Stimulated activated naive B cell treated with anti-CD40 and anti-IgM and Interleukin-4, amounts not matched to agents 10 μg/mL and 1 μg/mL and 100 μg/mL, for 72 hours (primary cell): ENCODE data around the gene SCFD2.
"Not testable (repeated sequence)": the region's sequence is repeated elsewhere in the genome, so short reads cannot be mapped to it uniquely, and the experiment has no call there.

Experiments used
- ATAC-seq, 2 donors: fragments of 150-1000 bp; cut with Tn5 transposase; replicated peaks; 2 replicates each; pipeline ENCODE4 v1.10.0; 2021; ENCODE audit warnings: moderate library complexity in 1 of 2
- DNase-seq: peaks from one replicate; pipeline ENCODE4 v3.0.0; 2021
- H3K27ac Mint-ChIP-seq: one replicate; pipeline ENCODE4 v1.8.0; 2022; ENCODE audit warnings: mild to moderate bottlenecking, mixed read lengths
- H3K27me3 Mint-ChIP-seq, 2 donors: one replicate each; pipeline ENCODE4 v1.8.0; 2022; ENCODE audit warnings: mixed read lengths in 2 of 2
- H3K36me3 Mint-ChIP-seq, 2 donors: one replicate each; pipeline ENCODE4 v1.8.0; 2022; ENCODE audit warnings: mixed read lengths in 2 of 2, mild to moderate bottlenecking in 1 of 2
- H3K4me1 Mint-ChIP-seq, 2 donors: one replicate each; pipeline ENCODE4 v1.8.0; 2022; ENCODE audit warnings: mixed read lengths in 2 of 2, mild to moderate bottlenecking in 1 of 2
- H3K4me3 Mint-ChIP-seq, 2 donors: one replicate each; pipeline ENCODE4 v1.8.0; 2022; ENCODE audit warnings: mild to moderate bottlenecking in 2 of 2, mixed read lengths in 2 of 2, moderate library complexity in 1 of 2
- H3K9me3 Mint-ChIP-seq, 2 donors: one replicate each; pipeline ENCODE4 v1.8.0; 2022; ENCODE audit warnings: mixed read lengths in 2 of 2, mild to moderate bottlenecking in 1 of 2

SCFD2 gene

DNA sequence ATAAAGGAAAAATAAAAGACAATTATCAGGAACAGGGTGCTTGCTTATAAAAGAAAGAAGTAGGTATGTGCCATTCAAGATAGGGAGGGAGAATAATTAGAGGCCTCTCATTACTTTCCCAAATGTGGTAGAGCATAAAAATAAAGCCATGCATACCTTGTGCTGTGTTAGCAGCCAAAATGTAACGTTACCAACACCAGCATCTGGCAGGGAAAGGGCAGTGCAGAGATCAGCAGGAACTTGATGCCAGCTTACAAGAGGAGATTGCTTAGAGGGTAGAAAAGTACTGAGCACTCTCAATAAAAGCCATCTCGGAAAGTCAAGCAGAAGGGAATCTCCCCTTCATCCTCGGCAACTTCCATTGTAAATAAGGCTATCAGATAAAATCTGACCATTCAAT, 308.2 kb downstream of the SCFD2 start:
- no peak overlapping the region for H3K4me3 Mint-ChIP-seq
- peaks cover 0 to 4% of the 10 kb centered on the region in 2 donors for H3K9me3 Mint-ChIP-seq
- H3K27ac Mint-ChIP-seq: no peak overlapping the region
- H3K36me3 Mint-ChIP-seq: peaks cover 15 to 23% of the 10 kb centered on the region in 2 donors
- no peak for DNase-seq
- no peak for ATAC-seq
- H3K27me3 Mint-ChIP-seq: no peaks in the 10 kb centered on the region
- no peaks in the 10 kb centered on the region for H3K4me1 Mint-ChIP-seq

DNA sequence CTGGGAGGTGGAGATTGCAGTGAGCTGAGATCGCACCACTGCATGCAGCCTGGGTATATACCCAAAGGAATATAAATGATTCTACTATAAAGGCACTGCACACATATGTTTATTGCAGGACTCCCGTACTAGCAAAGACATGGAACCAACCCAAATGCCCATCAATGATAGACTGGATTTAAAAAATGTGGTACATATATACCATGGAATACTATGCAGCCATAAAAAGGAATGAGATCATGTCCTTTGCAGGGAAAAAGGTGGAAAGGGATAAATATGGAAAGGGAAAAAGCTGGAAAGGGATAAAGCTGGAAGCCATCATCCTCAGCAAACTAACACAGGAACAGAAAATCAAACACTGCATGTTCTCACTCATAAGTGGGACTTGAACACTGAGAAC, 308.8 kb downstream of the SCFD2 start:
- H3K4me3 Mint-ChIP-seq, H3K27me3 Mint-ChIP-seq, ATAC-seq, H3K27ac Mint-ChIP-seq, H3K4me1 Mint-ChIP-seq, DNase-seq, H3K9me3 Mint-ChIP-seq: not testable (repeated sequence)
- H3K36me3 Mint-ChIP-seq: peaks cover 15 to 25% of the 10 kb centered on the region in 2 donors

DNA sequence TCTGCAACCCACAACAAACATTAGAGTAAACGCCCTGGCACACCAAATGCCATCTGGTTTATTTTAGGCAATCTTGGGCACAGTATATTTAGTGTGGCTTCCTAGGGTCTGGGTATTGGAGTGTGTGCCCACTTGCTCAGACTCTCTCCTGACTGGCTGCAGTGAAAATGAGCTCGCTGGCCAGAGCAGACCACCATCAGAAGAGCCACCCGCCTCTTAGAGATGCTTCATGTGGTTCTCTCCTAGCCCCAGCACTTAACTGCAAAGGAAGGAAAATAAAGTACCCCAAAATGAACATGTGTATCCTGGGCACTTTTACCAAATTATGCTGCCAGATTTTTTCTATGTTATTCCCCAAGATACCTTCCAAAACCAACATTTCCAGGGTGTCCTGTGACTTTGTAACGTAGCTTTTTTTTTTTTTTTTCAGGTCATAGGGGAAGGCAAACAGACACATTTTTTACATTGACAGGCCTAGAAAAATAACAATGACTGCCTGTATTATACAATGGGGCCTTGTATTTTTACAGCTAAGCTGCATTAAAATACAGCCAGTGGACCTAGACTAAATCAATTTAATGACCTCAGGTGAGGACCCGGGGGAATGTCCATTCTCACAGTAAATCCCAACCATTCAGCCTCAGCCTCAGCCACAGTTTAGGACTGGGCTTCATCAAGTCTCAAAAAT, 310.0 kb downstream of the SCFD2 start:
- Mint-ChIP-seq H3K36me3 (peaks cover 15 to 29% of the 10 kb centered on the region in 2 donors), H3K27ac (no peak overlapping the region), H3K27me3 (no peaks in the 10 kb centered on the region), H3K4me3 (no peak overlapping the region), H3K4me1 (no peaks in the 10 kb centered on the region), H3K9me3 (peaks cover 0 to 4% of the 10 kb centered on the region in 2 donors)
- ATAC-seq: no peak
- no peak for DNase-seq

DNA sequence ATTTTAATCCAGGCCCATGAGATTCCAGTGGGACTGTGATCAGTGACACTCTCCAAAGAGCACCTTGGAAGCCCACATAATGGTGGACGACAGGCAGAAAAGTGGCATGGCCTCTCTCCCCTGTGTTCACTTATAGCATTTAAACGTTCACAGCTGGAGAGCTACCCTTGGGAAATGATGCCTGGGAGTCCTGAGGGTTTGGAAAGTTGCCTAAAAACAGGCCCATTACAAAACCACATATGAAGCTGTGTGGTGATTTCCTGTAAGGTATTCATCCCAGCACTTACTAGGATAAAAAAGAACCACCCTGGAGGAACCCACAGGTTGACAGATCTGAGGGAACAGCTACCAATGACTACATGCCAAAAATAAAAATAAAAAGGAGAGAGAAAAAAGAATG, 310.6 kb downstream of the SCFD2 start:
- H3K4me3 Mint-ChIP-seq: no peak overlapping the region
- H3K27ac Mint-ChIP-seq: no peak overlapping the region
- peaks cover 0 to 4% of the 10 kb centered on the region in 2 donors for H3K9me3 Mint-ChIP-seq
- ATAC-seq (no peak), DNase-seq (no peak)
- no peaks in the 10 kb centered on the region for H3K27me3 Mint-ChIP-seq
- no peaks in the 10 kb centered on the region for H3K4me1 Mint-ChIP-seq
- peaks cover 18 to 32% of the 10 kb centered on the region in 2 donors for H3K36me3 Mint-ChIP-seq

DNA sequence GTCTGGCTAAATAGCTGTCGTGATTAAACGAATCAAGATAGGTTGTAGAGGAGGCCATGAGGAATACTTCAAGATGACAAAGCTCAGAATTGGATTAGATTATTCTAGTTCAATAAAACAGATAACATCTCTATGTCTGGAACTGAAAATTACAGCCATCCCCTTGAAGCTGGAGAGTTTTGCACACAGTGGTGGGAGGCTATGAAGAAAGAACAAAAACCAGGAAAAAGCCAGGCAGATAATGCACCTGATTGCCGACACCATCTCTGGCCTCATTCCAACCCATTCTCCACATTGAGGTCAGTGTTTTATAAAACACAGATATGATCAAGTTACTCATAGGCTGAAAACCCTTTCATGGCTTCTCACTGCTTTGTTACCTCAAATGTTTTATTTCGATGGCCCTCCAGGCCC, 315.5 kb downstream of the SCFD2 start:
- Mint-ChIP-seq H3K9me3 (no peaks in the 10 kb centered on the region), H3K36me3 (peaks cover 11 to 27% of the 10 kb centered on the region in 2 donors), H3K4me3 (no peak overlapping the region), H3K4me1 (no peaks in the 10 kb centered on the region), H3K27me3 (no peaks in the 10 kb centered on the region), H3K27ac (no peak overlapping the region)
- ATAC-seq (no peak), DNase-seq (no peak)

DNA sequence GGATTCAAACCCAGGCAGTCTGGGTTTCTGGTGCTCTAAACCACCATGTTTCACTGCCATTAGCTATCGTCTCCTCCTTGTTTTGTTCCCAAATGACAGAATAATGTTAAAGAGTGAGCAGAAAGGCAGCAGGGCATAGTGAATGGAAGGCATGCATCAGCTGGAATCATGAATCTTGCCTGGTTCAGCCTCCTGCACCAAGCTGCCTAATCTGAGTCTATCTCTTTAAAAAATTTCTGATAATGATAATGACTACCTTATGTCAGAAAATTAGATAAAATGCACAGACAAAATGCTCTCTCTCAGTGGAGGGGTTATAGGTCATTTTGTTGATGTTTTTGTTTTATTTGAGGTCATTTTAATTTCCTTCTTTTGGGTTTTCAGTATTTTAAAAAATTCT, 316.3 kb downstream of the SCFD2 start:
- ATAC-seq (no peak), DNase-seq (no peak)
- Mint-ChIP-seq H3K36me3 (peaks cover 11 to 27% of the 10 kb centered on the region in 2 donors), H3K27me3 (no peaks in the 10 kb centered on the region), H3K27ac (no peak overlapping the region), H3K4me3 (no peak overlapping the region), H3K4me1 (no peaks in the 10 kb centered on the region), H3K9me3 (no peaks in the 10 kb centered on the region)

DNA sequence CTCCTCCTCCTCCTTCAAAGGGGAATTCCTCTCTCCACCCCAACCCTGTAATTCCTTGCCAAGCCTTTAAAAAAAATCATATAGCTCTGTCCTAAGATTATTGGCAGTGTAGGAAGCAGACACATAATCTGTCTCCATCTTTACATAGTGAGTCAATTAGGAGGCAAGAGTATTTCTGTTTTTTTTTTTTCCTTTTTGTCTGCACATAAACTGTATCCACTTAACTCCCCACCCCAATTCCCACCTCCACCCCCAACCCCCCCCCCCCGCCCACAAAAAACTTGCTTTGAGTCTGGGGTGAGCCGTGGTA, 321.3 kb downstream of the SCFD2 start:
- H3K4me3 Mint-ChIP-seq: no peak overlapping the region
- H3K27me3 Mint-ChIP-seq: no peaks in the 10 kb centered on the region
- ATAC-seq (no peak), DNase-seq (no peak)
- peaks cover 2 to 19% of the 10 kb centered on the region in 2 donors for H3K36me3 Mint-ChIP-seq
- no peaks in the 10 kb centered on the region for H3K9me3 Mint-ChIP-seq
- no peak overlapping the region for H3K27ac Mint-ChIP-seq
- peaks cover 3 to 4% of the 10 kb centered on the region in 2 donors for H3K4me1 Mint-ChIP-seq

DNA sequence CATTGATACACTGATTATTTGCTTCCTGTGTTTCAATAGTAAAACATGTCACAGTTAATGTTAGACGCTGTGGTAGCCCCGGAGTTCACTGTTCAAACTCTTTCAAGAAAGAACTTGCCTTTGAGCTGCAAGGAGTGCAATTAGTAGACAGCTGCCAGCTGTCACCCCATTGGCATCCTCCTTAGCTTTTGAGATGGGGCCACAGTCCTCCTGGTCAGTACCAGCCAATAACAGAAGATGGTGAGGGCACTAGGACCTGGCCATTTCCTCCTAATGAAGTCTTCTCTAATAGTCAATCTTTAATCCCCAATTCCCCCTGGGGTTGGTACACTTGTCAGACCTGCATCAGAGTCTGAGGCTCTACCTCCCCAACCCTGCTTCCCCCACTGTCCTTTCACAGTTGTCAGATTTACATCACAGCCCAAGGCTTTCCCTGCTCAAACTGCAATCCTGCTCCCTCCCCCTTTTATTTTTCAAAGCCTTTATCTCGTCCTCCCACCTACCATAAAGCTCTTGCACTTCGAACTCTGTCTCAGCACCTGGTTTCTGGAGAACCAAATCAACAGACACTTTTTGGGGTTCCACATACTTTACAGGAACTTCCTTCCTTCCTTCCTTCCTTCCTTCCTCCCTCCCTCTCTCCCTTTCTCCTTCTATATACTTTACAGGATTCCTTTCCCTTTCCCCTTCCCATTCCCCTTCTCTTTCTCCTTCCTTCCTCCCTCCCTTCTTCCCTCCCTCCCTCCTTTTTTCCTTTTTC, 321.8 kb downstream of the SCFD2 start:
- no peak for DNase-seq
- ATAC-seq: no peak
- H3K27me3 Mint-ChIP-seq: no peaks in the 10 kb centered on the region
- no peaks in the 10 kb centered on the region for H3K9me3 Mint-ChIP-seq
- H3K4me1 Mint-ChIP-seq: peaks cover 3 to 6% of the 10 kb centered on the region in 2 donors
- no peak overlapping the region for H3K27ac Mint-ChIP-seq
- no peak overlapping the region for H3K4me3 Mint-ChIP-seq
- H3K36me3 Mint-ChIP-seq: peaks cover 5 to 22% of the 10 kb centered on the region in 2 donors

DNA sequence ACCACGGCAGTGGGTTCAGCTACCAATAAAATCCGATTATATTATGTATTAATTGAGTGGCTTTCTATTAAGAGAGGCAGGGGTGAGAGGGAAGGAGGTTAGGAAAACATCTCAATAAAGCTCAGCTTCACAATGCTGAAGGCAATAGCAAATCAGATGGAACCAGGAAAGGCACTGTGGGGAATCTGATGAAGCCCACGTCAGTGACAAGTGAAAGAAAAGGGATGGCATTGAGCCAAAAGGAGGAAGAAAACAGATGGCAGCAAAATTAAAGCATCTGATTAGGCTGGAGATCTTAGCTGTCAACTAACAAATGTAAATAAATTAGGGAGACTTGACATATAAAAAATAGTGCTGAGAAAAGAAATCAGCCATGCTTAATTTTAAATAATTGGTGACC, 322.8 kb downstream of the SCFD2 start:
- Mint-ChIP-seq H3K4me1 (peaks cover 3 to 6% of the 10 kb centered on the region in 2 donors), H3K27ac (no peak overlapping the region), H3K4me3 (no peak overlapping the region), H3K36me3 (peaks cover 6 to 23% of the 10 kb centered on the region in 2 donors), H3K9me3 (no peaks in the 10 kb centered on the region), H3K27me3 (no peaks in the 10 kb centered on the region)
- DNase-seq (no peak), ATAC-seq (no peak)

DNA sequence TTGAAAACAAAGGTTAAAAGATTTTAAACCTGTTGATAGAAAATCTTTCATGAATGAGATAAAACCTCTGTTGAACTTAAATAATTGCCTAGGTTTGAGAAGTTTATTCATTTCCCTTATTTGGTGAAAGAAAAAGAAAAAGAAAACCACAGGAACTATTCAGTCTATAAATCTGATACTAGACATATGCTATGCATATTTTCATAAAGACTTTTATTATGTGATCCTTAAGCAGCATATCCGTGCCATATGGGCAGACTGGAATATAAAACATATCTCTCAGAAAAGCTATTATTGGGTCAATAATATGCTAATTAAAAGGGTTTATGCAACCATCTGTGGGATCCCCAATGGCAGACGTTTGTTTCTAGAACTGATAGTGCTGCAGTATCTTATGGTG, 325.0 kb downstream of the SCFD2 start:
- H3K4me3 Mint-ChIP-seq: no peak overlapping the region
- peaks cover 3 to 6% of the 10 kb centered on the region in 2 donors for H3K4me1 Mint-ChIP-seq
- DNase-seq (no peak), ATAC-seq (no peak)
- peaks cover 0 to 1% of the 10 kb centered on the region in 2 donors for H3K9me3 Mint-ChIP-seq
- no peaks in the 10 kb centered on the region for H3K27me3 Mint-ChIP-seq
- H3K27ac Mint-ChIP-seq: no peak overlapping the region
- peaks cover 10 to 24% of the 10 kb centered on the region in 2 donors for H3K36me3 Mint-ChIP-seq

DNA sequence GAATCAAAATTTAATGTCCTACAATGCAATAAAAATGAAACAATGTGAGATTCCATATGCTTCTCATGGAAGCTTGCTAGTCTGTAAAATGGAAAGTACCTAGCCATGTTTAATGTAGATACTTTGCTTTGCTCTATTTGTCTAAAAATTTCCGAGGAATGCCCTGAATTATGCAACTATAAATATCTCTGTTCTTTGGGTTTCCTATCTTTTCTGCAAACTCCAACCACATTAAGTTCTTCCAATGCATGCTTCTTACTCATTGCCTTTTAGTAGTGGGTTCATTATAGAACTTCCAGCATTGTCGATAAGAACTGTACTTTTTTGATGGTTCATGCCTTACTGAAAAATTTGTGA, 325.4 kb downstream of the SCFD2 start:
- Mint-ChIP-seq H3K27me3 (no peaks in the 10 kb centered on the region), H3K4me1 (peaks cover 3 to 6% of the 10 kb centered on the region in 2 donors), H3K9me3 (peaks cover 3 to 4% of the 10 kb centered on the region in 2 donors), H3K27ac (no peak overlapping the region), H3K4me3 (no peak overlapping the region), H3K36me3 (peaks cover 13 to 27% of the 10 kb centered on the region in 2 donors)
- DNase-seq: no peak
- ATAC-seq: no peak

DNA sequence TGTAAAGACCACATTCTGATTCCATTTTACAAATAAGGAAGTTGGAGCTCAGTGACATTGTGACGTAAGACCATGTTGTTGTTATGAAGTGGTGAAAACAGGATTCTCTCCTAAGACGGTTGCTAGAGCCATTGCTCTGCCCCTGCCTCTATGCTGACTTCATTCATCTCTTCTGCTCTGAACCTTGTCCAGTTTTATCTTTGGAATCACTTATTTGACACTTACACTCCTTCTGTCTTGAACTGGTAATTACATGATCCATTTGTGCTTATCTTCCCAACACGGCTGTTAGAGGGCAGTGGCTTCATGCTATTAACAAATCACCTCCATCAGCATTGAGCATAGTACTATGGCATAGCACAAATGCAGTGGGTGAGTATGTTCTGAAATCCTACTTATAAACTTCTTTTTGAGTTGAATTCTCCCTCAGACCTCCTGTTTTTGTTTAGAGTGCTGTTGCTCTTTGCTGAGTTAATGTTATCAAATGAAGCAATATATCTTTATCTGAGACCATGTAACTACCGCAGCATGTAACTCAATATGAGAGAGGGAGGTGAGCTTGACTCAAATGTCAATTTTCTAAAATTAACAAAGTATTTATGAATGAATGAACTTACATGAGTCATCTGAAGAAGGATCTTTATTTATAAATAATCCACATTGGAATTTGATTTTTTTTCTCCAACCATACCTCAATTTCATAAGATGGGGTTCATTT, 326.0 kb downstream of the SCFD2 start:
- no peak for ATAC-seq
- H3K36me3 Mint-ChIP-seq: peaks cover 19 to 32% of the 10 kb centered on the region in 2 donors
- no peak overlapping the region for H3K4me3 Mint-ChIP-seq
- H3K9me3 Mint-ChIP-seq: peaks cover 6 to 7% of the 10 kb centered on the region in 2 donors
- H3K4me1 Mint-ChIP-seq: peaks cover 3 to 6% of the 10 kb centered on the region in 2 donors
- no peak overlapping the region for H3K27ac Mint-ChIP-seq
- no peaks in the 10 kb centered on the region for H3K27me3 Mint-ChIP-seq
- DNase-seq: no peak

DNA sequence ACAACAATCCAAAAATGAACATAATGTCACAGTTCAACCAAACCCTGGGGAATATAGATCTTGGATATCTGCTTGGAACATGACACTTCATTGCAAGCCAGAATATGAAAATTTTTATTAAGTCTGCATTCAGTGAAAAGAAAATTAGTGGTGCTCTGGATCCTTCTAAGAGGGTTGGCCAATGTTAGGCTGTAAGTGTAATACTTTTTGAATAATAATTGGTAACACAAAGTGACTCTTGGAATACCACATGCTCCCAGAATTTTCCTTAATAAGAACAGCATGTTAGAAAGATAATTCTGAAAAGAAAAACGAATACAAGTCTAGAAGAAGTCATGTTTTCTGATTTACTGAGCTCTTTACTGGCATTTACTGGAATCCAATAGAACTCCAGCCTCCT, 328.0 kb downstream of the SCFD2 start:
- no peak overlapping the region for H3K4me3 Mint-ChIP-seq
- peaks cover 35 to 42% of the 10 kb centered on the region in 2 donors for H3K36me3 Mint-ChIP-seq
- peaks cover 17 to 23% of the 10 kb centered on the region in 2 donors for H3K9me3 Mint-ChIP-seq
- no peak for ATAC-seq
- H3K4me1 Mint-ChIP-seq: peaks cover 16 to 23% of the 10 kb centered on the region in 2 donors
- no peak for DNase-seq
- H3K27me3 Mint-ChIP-seq: no peaks in the 10 kb centered on the region
- H3K27ac Mint-ChIP-seq: no peak overlapping the region

DNA sequence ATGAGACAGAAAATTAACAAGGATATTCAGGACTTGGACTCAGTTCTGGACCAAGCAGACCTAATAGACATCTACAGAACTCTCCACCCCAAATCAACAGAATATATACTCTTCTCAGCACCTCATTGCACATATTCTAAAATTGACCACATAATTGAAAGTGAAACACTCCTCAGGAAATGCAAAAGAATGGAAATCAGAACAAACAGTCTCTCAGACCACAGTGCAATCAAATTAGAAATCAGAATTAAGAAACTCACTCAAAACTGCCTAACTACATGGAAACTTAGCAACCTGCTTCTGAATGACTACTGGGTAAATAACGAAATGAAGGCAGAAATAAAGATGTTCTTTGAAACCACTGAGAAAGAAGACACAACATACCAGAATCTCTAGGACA, 333.0 kb downstream of the SCFD2 start:
- H3K4me3 Mint-ChIP-seq: not testable (repeated sequence)
- peaks cover 20 to 25% of the 10 kb centered on the region in 2 donors for H3K4me1 Mint-ChIP-seq

More for the DNA sequence above, 333.0 kb downstream of the SCFD2 start:
- H3K27me3 Mint-ChIP-seq, ATAC-seq, DNase-seq, H3K27ac Mint-ChIP-seq: not testable (repeated sequence)
- H3K9me3 Mint-ChIP-seq: peaks cover 22 to 30% of the 10 kb centered on the region in 2 donors
- peaks cover 44 to 63% of the 10 kb centered on the region in 2 donors for H3K36me3 Mint-ChIP-seq
